Measurements from ENCODE around the gene SERPINB8.

- TF ChIP-seq CTCF (IDR thresholded peaks at IDR 0.05) (no peak), POLR2A (IDR thresholded peaks at IDR 0.05; ENCODE audit: low read depth) (no peak), POLR2AphosphoS5 (IDR thresholded peaks at IDR 0.05) (no peak)
Measured at GRCh38 chr18:64009305-64009704, 39.4 kb downstream of the SERPINB8 start.
